Dermis microvascular lymphatic vessel endothelial cell (primary cell): ENCODE data around the gene VTN. TPM values are rescaled to one million over a fixed set of nuclear protein-coding genes. Genes with fewer than 3 reads are reported as not detected.

ENCODE experiments used
- DNase-seq, 2 donors: peaks; one replicate each; pipeline versions ENCODE4 v3.0.0 to v3.0.0-alpha.2; 2010; ENCODE audit warnings: low read depth in 2 of 2
- total RNA-seq: library from RNA; depleted of rRNA; stranded (reverse); fragments of >200 nt; gene quantifications from 2 replicates; pipeline ENCODE4 v1.2.1, GENCODE V29; 2014

VTN gene
- total RNA-seq, 1 donor from 2014 or later, result under 0.01 TPM

- DNase-seq, result no peak
Observed at GRCh38 chr17:28369684-28370034, 448 bp downstream of the VTN start.

- DNase-seq, result no peak
Observed at GRCh38 chr17:28368915-28369683, 1.0 kb downstream of the VTN start.

GRCh38 chr17:28368306-28368831, 1.7 kb downstream of the VTN start:
- no peak for DNase-seq

- no peak for DNase-seq
Observed at GRCh38 chr17:28367641-28368305, 2.3 kb downstream of the VTN start.

GRCh38 chr17:28366605-28367004, 3.5 kb downstream of the VTN start:
- DNase-seq, result no peak

- DNase-seq, result no peak
Observed at GRCh38 chr17:28365487-28365886, 4.6 kb downstream of the VTN start.

- no peak for DNase-seq
Observed at GRCh38 chr17:28364665-28365363, 5.3 kb downstream of the VTN start, which contains the start of gene SEBOX. SEBOX (minus strand) TSS chr17:28365199; CDS start chr17:28365151, 48 bp downstream.

- no peak for DNase-seq
Observed at GRCh38 chr17:28363776-28364650, 6.1 kb downstream of the VTN start.

GRCh38 chr17:28363186-28363585, 6.9 kb downstream of the VTN start:
- DNase-seq, result no peak

- DNase-seq, result no peak
Observed at GRCh38 chr17:28357901-28358197, 12.3 kb downstream of the VTN start.

GRCh38 chr17:28357061-28357900, 12.8 kb downstream of the VTN start, which contains the start of gene POLDIP2:
POLDIP2 (minus strand) TSS chr17:28357527; CDS start chr17:28357448, 79 bp downstream.
- peak; percentile 84 to 96 for DNase-seq

GRCh38 chr17:28350271-28350670, 19.8 kb downstream of the VTN start:
- no peak for DNase-seq

- no peak for DNase-seq
Observed at GRCh38 chr17:28348979-28349378, 21.1 kb downstream of the VTN start.

GRCh38 chr17:28347261-28347891, 22.7 kb downstream of the VTN start:
- no peak for DNase-seq

- DNase-seq, result peak; percentile 81 to 85
Observed at GRCh38 chr17:28346746-28347246, 23.3 kb downstream of the VTN start.

GRCh38 chr17:28346199-28346580, 23.9 kb downstream of the VTN start:
- DNase-seq, result no peak

- DNase-seq, result peak in 1 of 2 donors; percentile 36
Observed at GRCh38 chr17:28345419-28346198, 24.5 kb downstream of the VTN start.

- no peak for DNase-seq
Observed at GRCh38 chr17:28344435-28344901, 25.6 kb downstream of the VTN start.

GRCh38 chr17:28344011-28344410, 26.1 kb downstream of the VTN start:
- DNase-seq, result no peak
